GM12872 (cell line): ENCODE data around the gene SNX12.

Experiments used
- CTCF ChIP-seq: IDR thresholded peaks from 3 replicates; pipeline ENCODE4 v1.5.1; 2011; ENCODE audit warnings: low read depth, mild to moderate bottlenecking, low read length, moderate library complexity; ENCODE audit not compliant: insufficient read depth

Gene SNX12

DNA sequence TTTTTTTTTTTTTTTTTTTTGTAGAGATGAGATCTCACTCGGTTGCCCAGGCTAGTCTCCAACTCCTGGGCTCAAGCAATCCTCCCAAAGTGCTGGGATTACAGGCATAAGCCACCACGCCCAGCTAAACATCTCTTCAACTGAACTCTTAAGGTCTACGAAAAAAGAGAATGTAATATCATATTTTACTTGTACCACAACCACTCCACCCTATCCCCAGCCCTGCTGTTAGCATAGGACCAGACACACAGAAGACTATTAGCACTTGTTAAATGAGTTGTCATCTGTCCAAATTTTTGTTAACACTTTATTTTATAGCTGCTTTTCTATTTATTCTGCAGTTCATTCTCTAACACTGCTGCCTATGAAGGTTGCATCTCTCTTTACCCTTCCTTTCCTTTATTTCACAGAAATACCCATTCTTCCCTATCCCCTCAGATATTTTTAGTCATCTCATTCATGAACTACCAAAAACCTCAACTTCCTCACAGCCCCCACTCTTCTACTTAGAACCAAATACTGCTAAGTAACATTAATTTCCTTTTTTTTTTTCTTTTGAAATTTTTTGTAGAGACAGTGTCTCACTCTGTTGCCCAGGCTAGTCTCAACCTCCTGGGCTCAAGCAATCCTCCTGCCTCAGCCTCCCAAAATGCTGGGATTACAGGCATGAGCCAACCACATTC lies 10.1 kb downstream of the SNX12 start:
- no peak for TF ChIP-seq CTCF

DNA sequence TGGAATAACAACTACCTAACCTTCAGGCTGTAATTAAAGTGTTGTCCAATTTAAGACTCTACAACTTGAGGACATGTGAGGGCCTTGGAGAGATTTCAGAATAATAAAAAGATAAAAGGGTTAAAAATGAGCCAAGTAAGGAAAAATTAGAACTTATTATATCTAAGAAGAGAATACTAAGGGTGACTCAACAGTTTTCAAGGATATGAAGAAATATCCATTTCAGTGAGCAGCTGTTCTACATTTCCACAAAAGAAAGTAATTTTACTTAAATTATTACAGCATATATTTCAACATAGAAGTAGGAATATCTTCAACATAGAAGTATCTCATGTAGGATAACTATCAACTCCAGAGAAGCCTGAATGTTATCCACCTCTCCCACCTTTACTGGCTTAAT lies 11.3 kb downstream of the SNX12 start:
- TF ChIP-seq CTCF: no peak

GRCh38 chrX:71053217-71053621 lies 14.9 kb downstream of the SNX12 start:
- TF ChIP-seq CTCF: no peak

DNA sequence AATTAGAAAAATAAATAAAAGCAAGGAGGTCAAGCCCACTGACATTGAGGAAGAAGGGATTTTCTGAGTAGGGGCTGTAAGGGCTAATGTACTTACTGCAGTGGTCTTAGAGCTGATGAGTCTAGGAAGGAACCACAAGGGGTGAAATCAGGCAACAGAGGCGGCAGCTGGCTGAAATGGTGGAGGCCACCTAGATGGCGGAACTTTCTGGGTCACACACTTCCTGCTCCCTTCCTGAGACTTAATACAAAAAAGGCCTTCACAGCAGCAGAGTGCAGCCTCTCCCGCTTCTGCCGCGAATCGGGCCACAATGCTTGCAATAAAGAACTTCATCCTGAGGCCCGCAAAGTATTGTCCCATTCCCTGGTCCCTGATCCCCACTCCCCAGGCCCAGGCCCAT lies 15.4 kb downstream of the SNX12 start:
- TF ChIP-seq CTCF: no peak

GRCh38 chrX:71017396-71017939 lies 50.7 kb downstream of the SNX12 start:
- TF ChIP-seq CTCF: no peak
